GM21723 (cell line): ENCODE data around the gene ADGRG3.

Experiments used
- ATAC-seq: cut with Tn5 transposase; IDR thresholded peaks from one replicate; pipeline ENCODE4 v1.9.1; 2021; ENCODE audit warnings: mild to moderate bottlenecking, moderate library complexity; ENCODE audit not compliant: unreplicated experiment

Gene ADGRG3

DNA sequence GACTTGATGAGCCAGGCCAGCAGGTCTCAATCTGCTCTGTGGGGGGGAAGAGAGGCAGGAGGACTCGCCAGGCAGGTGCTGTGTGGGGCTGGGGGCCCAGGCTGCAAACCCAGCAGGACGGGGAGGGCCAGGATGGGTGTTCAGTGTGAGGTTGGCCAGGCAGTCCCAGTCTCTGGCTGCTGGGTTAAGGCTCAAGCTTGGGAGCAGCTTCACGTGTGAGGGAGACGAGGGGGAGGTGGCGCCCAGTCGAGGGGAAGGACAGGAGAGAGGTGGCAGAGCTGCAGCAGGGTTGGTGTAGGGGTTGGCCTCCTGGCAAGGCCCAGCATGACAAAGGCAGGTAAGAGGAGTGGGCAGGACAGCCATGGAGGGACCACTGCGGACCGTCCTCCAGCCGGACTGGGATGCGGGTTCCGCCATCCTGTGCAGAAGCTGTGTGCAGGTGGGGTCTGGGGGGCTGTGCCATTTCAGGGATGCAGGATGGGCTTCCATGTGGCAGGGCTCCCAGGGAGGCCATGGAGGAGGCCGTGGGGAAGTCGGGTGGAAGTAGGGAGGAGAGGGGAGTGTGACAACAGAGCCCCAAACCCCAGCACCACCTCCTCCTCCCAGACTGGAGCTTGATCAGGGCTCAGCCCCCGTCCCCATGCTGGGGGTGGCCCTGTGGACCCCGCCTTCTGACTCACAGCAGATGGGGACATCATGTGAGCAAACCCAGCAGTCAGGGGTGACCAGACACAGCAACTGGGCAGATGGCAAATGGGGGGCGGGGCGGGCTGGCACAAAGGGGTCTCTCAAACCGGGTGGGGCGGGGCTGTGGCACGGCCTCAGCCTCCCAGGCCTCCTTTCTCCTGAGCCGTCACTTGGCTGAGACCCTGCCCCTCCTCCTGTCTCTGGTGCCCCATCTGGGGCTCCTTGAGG is 36.9 kb upstream of the ADGRG3 start:
- ATAC-seq, result no peak

DNA sequence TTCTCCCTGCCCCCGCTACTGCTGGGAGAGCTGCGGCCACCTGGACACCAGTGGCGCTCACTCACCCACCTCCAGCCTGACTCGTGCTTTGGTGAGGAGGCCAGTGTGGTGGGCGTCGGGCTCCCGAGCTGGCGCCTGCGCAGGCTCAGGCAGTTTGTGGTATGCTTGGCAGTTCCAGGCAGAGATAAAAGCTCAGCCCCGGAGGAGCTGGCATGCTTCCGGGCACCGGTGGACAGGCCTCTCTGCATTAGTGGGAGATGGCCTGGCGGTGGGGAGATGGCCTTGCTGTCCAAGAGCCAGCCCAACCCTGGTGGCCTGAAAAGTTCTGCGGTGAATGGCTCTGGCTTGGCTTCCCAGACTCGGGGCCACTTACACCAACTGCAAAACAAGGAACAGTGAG is 35.5 kb upstream of the ADGRG3 start:
- ATAC-seq, result no peak

DNA sequence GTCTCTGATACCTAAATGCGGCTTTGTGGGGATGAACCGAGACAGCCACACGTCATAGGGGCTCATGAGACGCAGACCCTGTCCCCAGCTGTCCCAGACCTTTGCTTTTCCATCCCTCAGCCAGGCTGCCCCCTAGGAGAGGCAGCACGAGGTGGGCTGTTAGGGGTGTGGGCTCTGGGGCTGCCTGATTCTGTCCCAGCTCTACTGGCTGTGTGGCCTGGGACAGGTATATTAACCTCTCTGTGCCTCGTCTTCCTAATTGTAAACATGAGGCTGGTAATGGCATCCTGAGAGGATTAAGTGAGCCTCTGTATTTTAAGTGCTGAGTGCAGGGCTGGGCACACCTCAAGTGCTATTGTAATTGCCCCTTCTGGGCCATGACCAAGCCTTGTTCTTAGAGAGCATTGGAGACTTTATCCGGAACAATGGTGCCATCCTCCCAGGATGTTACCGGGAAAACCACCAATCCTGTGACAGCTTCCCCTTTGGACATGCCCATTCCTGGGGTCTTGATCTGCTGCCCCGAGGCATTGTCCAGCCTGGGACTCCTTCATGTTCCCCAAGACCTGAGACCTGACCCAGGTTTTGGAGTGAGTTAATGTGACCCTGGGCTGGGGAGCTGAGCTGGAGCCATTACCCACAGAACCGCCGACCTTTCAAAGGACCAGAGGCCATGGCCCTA is 34.6 kb upstream of the ADGRG3 start:
- ATAC-seq, result no peak

- ATAC-seq, result no peak
These were observed 33.9 kb upstream of the ADGRG3 start for GRCh38 chr16:57634171-57634570.

- ATAC-seq, result no peak
These were observed 32.6 kb upstream of the ADGRG3 start for GRCh38 chr16:57635266-57636097.

GRCh38 chr16:57636184-57636583 is 31.9 kb upstream of the ADGRG3 start:
- no peak for ATAC-seq

DNA sequence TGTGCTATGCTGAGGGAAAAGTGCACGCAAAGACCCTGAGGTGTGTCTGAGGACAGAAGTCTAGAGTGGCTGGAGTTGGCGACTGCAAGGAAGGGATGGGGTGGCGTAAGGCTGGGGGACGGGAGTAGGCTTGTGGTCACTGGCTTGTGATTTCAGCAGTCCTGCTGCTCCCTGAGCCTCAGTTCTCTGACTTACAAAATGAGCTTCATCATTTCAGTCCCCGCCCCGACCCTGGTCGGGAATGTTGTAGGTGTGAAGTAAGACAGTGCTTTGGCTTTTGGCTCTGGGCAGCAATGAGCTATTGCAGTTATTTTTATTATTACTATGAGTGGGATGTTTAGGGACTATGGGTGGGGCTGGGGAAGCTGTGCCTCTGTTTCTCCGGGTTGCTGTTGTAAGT is 31.1 kb upstream of the ADGRG3 start:
- no peak for ATAC-seq

DNA sequence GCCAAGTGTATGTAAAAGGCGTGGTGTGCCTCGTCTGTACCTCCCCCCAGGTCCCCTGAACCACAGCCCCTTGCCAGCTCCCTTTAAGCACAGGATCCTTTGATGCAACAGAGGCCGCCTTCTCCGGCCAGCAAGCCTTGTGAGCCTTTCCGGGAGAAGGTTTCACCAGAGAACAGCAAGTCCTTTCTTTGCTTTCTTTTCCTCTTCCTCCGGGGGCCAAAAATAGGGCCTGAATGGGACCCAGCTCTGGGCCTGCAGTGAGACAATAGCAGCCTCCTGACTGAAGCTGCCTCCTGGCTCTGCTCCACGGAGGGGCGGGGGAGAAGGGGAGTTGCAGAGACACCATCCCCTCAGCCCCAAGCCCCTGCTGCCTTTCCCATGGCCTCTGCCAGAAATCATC is 30.7 kb upstream of the ADGRG3 start:
- no peak for ATAC-seq

- no peak for ATAC-seq
These were observed 30.1 kb upstream of the ADGRG3 start for GRCh38 chr16:57637965-57638364.

DNA sequence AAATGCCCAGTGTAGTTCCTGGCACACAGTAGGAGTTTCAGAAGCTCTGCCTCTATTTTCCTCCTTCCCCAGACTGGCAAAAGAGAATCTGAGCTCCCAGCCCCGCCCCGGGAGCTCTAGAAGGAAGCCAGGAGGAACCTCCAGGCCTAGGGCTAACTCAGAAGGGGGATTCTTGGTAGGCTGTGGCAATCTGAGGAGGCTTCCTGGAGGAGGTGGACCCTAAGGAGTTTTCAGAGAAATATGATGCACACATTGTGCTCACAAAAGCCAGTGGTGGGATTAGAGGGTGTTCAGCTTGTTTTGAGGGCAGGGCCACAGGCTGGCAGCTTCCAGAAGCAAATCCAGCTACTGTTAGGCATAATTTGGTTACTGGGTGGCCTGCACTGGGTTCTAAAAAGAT is 29.7 kb upstream of the ADGRG3 start:
- ATAC-seq, result no peak

GRCh38 chr16:57639172-57639887 is 28.8 kb upstream of the ADGRG3 start:
- no peak for ATAC-seq

DNA sequence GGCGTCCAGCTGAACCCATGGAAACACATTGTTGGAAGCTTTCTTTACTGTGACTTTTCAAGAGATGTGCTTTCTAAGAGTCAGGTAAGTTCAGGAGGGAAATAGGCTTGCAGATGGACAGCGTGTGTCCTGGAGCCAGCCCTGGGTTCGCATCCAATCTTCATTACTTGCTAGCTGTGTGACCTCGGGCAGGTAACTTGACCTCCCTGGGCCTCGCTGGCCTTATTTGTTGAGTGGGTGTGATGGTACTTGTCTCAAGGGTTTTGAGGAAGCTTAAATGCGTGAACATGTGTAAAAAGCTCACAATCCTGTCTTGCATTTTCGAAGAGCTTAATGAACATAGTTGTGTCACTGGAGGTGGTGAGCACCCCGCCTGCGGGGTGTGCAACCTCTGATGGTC is 27.9 kb upstream of the ADGRG3 start:
- no peak for ATAC-seq

DNA sequence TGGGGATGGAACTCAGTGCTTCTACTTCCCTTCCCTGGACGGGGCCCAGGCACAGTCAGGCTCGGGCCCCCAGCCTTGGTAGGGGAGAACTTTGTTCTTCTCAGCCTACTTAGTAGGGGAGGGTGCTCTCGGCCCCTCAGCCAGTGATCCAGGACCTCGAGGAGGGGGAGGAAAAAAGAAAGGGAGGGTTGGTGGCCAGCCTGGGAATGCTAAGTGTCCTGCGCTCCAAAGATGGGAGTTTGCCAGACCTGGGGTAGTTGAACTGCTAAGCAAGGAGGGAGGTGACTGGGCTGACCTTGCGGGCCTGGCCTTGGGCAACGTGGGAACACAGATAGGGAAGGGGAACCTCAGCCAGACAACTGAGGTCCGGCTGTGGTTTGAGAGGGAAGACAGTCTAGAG is 27.5 kb upstream of the ADGRG3 start:
- no peak for ATAC-seq

DNA sequence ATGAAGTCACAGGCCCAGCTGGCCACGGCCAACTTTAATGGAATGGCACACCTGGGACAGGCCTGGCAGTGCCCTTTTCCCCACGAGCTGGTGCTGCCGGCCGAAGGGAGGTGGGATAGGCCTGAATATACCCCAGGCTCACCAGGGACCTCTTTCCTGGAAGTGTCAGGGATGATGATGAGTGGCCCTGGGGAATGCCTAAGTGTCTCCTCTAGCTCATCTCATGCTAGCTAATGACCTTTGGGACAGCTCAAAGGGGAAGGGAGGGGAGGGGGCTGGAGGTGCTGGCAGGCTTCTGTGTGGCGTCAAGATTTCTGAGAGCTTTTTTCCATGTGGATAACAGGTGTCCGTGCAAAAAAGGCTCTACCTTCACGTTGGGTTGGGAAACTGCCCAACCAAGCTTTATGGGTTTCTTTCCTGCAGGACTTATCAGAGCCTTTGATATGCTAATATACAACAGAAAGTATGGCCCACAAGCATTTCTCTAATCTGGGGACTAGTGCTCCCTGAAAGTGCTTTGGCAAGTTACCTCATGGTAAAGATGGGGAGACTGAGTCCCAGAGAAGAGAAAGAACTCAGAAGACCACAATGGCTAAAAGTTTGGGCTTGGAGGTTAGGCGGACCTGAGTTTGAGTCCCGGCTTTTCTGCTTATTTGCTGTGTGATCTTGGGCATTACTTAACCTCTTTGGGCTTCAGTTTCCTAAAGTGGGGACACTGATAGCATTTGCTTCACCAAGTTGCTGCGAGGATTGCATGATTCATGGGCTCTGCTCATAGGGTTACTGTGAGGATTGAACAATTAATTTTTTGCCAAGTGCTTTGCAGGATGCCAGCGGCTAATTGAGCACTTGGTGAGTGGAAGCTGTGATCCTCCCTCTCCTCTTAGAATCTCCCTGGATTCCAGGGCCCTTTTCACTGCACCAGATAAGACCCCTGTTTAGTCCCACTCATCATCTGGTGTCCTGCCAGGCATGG is 25.7 kb upstream of the ADGRG3 start:
- ATAC-seq, result no peak

GRCh38 chr16:57643147-57643874 is 24.8 kb upstream of the ADGRG3 start:
- no peak for ATAC-seq

DNA sequence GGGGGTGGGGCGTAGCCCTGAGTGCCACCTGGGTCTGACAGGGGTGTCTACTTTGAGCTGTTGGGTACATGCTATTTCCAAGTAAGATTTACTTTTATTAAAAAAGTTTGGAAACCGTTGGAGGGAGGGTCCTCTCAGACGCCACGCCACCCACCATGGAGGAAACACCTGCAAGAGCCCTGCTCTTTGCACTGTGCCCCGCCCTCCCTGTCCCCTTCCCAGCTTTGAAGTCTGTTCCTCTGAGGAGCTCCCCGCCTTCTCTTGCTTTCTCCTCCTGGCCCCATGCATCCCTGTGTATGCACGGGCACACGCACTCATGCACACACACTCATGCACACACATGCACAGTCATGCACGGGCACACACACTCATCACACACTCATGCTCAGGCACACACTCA is 24.2 kb upstream of the ADGRG3 start:
- no peak for ATAC-seq

- ATAC-seq, result no peak
These were observed 23.6 kb upstream of the ADGRG3 start for GRCh38 chr16:57644383-57645014.

DNA sequence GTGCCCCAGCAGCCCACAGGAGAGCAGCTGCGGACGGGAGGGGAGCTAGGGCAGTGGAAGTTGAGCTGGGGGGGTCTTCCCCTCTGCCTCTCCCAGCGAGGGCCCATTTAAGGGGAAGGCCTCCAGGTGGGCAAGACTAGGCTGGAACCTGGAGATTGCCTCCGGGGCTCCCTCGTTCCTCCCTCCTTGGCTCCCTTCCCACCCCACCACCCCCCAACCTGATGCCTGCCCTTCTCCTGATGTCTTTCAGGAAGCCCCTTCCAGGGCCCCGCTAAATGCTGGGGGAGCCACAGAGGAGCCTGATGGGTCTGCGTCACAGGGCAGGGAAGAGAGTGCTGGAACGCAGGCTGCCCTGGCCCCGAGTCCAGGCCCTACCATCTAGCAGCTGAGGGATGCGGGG is 22.9 kb upstream of the ADGRG3 start:
- no peak for ATAC-seq
